ENCODE data around the gene HDHD3.
"Not testable (repeated sequence)": the region's sequence is repeated elsewhere in the genome, so short reads cannot be mapped to it uniquely, and the experiment has no call there.

- TF ChIP-seq CTCF (IDR thresholded peaks at IDR 0.05; ENCODE audit: insufficient read depth, low read length, poor library complexity, severe bottlenecking); EZH2phosphoT487 (conservative IDR thresholded peaks at IDR 0.05; ENCODE audit: low read length): not testable (repeated sequence)
Measured at GRCh38 chr9:113381441-113381840, 4.7 kb upstream of the HDHD3 start.

Measured in SU-DHL-6 (cell line).